ENCODE measurements around the gene ATOH7. TPM values are rescaled to one million over a fixed set of nuclear protein-coding genes. Genes with fewer than 3 reads are reported as not detected.
A peak's percentile ranks its signal among the peaks of the same experiment; 100 is the strongest.
"Not testable (repeated sequence)": the region's sequence is repeated elsewhere in the genome, so short reads cannot be mapped to it uniquely, and the experiment has no call there.

The ATOH7 gene
- not detected for total RNA-seq (2013)
- polyA plus RNA-seq (not detected), polyA minus RNA-seq (not detected in 2 replicates), total RNA-seq (0 to 0.45 (median 0) reads per million in 11 experiments)

DNA sequence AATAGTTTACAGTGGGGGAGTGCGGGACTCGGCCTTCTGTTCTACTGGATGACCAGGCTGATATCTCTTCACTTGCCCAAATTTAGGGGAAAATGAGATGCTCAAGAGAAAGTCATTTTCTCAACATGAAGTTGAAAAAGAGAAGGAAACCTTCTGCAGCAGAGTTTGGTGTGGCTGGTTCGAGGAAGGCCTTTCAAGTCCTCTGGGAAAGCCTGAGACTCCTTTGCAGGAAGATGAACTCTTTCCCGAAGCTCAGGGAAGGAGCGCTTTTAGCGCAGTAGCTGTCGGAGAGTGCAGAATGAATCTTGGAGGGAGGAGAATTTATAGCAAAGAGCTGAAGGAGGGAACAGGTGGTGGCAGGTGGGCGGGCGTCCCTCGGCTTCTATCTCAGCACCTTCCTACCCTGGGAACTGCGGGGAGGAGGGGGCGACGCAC, at the start of gene ATOH7:
Gene ATOH7, minus strand, starts transcription at position 297 of the 435 bp plus-strand sequence. CDS start 436 bp downstream, outside the sequence.
- Mint-ChIP-seq H3K4me3 (peak within 1 kb of the TSS; percentile 83 to 91), H3K27me3 (ENCODE audit: low read depth in 3 of 3) (peaks cover 37 to 56% (median 40%) of the 10 kb centered on the region in 3 donors), H3K36me3 (peaks cover 0 to 3% of the 10 kb centered on the region in 2 donors), H3K9me3 (peaks cover 0 to 6% (median 2%) of the 10 kb centered on the region in 7 donors), H3K4me1 (peaks cover 12% of the 10 kb centered on the region), H3K27ac (no peak within 1 kb of the TSS)
- WGBS (ENCODE audit: insufficient coverage) = 78% methylated on average over 2 of the region's 13 CpGs
- no peaks in the 10 kb centered on the region for H3K9me3 ChIP-seq (replicated peaks in 1 of 2; ENCODE audit: control insufficient read depth in 1 of 2, insufficient read depth in 1 of 2, low read length in 2 of 2)
- no peaks in the 10 kb centered on the region for H4K20me1 ChIP-seq (ENCODE audit: insufficient read depth, low read length)
- H2AFZ ChIP-seq (ENCODE audit: insufficient read depth, low read depth, low read length, poor library complexity, severe bottlenecking) = peak within 1 kb of the TSS; percentile 93
- no peak within 1 kb of the TSS for H3K27ac ChIP-seq (ENCODE audit: low read depth in 1 of 2, low read length in 2 of 2)
- H3K27me3 ChIP-seq (ENCODE audit: control insufficient read depth in 2 of 2, insufficient read depth in 2 of 2, low read length in 2 of 2) = peaks cover 23 to 45% of the 10 kb centered on the region in 2 donors
- peaks cover 10 to 13% of the 10 kb centered on the region in 2 donors for H3K4me1 ChIP-seq (ENCODE audit: control insufficient read depth in 1 of 2, insufficient read depth in 2 of 2, low read length in 2 of 2)
- H3K79me2 ChIP-seq (ENCODE audit: insufficient read depth, low read length) = no peaks in the 10 kb centered on the region
- no peaks in the 10 kb centered on the region for H3K36me3 ChIP-seq (replicated peaks in 1 of 2; ENCODE audit: control insufficient read depth in 1 of 2, insufficient read depth in 2 of 2, low read length in 2 of 2)
- DNase-seq = no peak
- peak within 1 kb of the TSS; percentile 59 for H3K9ac ChIP-seq (ENCODE audit: insufficient read depth, low read length, poor library complexity, severe bottlenecking)
- H3K4me3 ChIP-seq (replicated peaks in 1 of 3; ENCODE audit: low read depth in 2 of 3, low read length in 3 of 3) = peak within 1 kb of the TSS; percentile 52 to 81 (median 58)
- intact Hi-C loops (cut with micrococcal nuclease) = no loop called here
- H3K4me2 ChIP-seq (replicated peaks; ENCODE audit: extremely low read depth, low read length, poor library complexity, severe bottlenecking) = peak within 1 kb of the TSS; percentile 92
- TF ChIP-seq, protein P1, sequence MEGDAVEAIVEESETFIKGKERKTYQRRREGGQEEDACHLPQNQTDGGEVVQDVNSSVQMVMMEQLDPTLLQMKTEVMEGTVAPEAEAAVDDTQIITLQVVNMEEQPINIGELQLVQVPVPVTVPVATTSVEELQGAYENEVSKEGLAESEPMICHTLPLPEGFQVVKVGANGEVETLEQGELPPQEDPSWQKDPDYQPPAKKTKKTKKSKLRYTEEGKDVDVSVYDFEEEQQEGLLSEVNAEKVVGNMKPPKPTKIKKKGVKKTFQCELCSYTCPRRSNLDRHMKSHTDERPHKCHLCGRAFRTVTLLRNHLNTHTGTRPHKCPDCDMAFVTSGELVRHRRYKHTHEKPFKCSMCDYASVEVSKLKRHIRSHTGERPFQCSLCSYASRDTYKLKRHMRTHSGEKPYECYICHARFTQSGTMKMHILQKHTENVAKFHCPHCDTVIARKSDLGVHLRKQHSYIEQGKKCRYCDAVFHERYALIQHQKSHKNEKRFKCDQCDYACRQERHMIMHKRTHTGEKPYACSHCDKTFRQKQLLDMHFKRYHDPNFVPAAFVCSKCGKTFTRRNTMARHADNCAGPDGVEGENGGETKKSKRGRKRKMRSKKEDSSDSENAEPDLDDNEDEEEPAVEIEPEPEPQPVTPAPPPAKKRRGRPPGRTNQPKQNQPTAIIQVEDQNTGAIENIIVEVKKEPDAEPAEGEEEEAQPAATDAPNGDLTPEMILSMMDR (IDR thresholded peaks at IDR 0.05) = no peak

DNA sequence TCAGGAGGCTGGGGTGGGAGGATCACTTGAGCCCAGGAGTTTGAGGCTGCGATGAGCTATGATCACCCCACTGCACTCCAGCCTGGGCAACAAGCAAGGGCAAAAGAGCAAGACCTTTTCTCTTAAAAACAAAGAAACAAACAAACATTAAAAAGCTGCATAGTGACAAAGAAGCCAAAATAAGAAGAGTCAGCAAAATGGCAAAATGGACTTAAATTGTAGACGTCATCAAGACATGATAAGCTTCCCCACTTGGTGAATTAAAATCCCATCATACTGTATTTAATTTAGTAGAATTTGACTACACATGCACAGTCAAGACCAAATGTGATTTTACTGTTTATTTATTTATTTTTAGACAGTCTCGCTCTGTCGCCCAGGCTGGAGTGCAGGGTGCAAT, 48.8 kb upstream of the ATOH7 start:
- intact Hi-C loops (cut with micrococcal nuclease) = no loop called here
- no peak overlapping the region for H3K4me3 ChIP-seq (replicated peaks in 1 of 3; ENCODE audit: low read depth in 2 of 3, low read length in 3 of 3)

DNA sequence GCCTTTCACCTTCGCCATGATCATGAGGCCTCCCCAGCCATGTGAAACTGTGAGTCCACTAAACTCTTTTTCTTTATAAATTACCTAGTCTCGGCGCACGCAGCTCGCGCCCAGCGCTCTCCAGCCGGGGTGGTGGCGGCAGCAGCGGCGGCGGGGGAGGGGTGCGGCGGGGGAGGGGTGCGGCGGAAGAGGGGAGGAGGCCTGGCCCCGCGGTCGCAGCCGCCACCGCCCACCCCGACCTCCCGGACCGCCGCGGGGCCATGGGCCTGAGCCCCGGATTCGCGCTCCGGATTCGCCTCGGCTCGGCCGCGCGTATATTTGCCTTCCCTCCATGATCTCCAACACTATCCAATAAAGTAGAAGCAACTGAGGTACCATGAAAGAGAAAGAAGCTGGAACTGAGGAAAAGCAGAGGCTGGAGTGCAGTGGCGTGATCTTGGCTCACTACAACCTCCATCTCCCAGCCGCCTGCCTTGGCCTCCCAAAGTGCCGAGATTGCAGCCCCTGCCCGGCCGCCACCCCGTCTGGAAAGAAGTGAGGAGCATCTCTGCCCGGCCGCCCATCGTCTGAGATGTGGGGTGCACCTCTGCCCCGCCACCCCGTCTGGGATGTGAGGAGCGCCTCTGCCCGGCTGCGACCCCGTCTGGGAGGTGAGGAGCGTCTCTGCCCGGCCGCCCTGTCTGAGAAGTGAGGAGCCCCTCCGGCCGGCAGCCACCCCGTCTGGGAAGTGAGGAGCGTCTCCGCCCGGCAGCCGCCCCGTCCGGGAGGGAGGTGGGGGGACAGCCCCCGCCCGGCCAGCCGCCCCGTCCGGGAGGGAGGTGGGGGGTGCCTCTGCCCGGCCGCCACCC, 47.2 kb upstream of the ATOH7 start:
- H3K4me2 ChIP-seq (replicated peaks; ENCODE audit: extremely low read depth, low read length, poor library complexity, severe bottlenecking); H3K27ac Mint-ChIP-seq; intact Hi-C loops (cut with micrococcal nuclease); H3K4me1 ChIP-seq (ENCODE audit: control insufficient read depth in 1 of 2, insufficient read depth in 2 of 2, low read length in 2 of 2); H3K36me3 Mint-ChIP-seq; H4K20me1 ChIP-seq (ENCODE audit: insufficient read depth, low read length); H3K27me3 ChIP-seq (ENCODE audit: control insufficient read depth in 2 of 2, insufficient read depth in 2 of 2, low read length in 2 of 2); H3K4me3 ChIP-seq (replicated peaks in 1 of 3; ENCODE audit: low read depth in 2 of 3, low read length in 3 of 3); H3K27ac ChIP-seq (ENCODE audit: low read depth in 1 of 2, low read length in 2 of 2); H3K27me3 Mint-ChIP-seq (ENCODE audit: low read depth in 3 of 3); H3K79me2 ChIP-seq (ENCODE audit: insufficient read depth, low read length); DNase-seq; H3K4me1 Mint-ChIP-seq; H3K36me3 ChIP-seq (replicated peaks in 1 of 2; ENCODE audit: control insufficient read depth in 1 of 2, insufficient read depth in 2 of 2, low read length in 2 of 2); H2AFZ ChIP-seq (ENCODE audit: insufficient read depth, low read depth, low read length, poor library complexity, severe bottlenecking); H3K4me3 Mint-ChIP-seq; H3K9ac ChIP-seq (ENCODE audit: insufficient read depth, low read length, poor library complexity, severe bottlenecking): not testable (repeated sequence)
- peaks cover 14 to 20% of the 10 kb centered on the region in 2 donors for H3K9me3 ChIP-seq (replicated peaks in 1 of 2; ENCODE audit: control insufficient read depth in 1 of 2, insufficient read depth in 1 of 2, low read length in 2 of 2)
- H3K9me3 Mint-ChIP-seq = peaks cover 22 to 41% (median 31%) of the 10 kb centered on the region in 7 donors
- WGBS (ENCODE audit: insufficient coverage) = 94% methylated on average over 26 of the region's 70 CpGs

More for the DNA sequence above, 48.8 kb upstream of the ATOH7 start:
- Histone ChIP-seq H3K27ac (ENCODE audit: low read depth in 1 of 2, low read length in 2 of 2) (no peak overlapping the region), H3K9me3 (replicated peaks in 1 of 2; ENCODE audit: control insufficient read depth in 1 of 2, insufficient read depth in 1 of 2, low read length in 2 of 2) (peaks cover 14 to 17% of the 10 kb centered on the region in 2 donors), H3K4me2 (replicated peaks; ENCODE audit: extremely low read depth, low read length, poor library complexity, severe bottlenecking) (no peak overlapping the region), H4K20me1 (ENCODE audit: insufficient read depth, low read length) (no peaks in the 10 kb centered on the region), H3K9ac (ENCODE audit: insufficient read depth, low read length, poor library complexity, severe bottlenecking) (no peak overlapping the region), H3K36me3 (replicated peaks in 1 of 2; ENCODE audit: control insufficient read depth in 1 of 2, insufficient read depth in 2 of 2, low read length in 2 of 2) (no peaks in the 10 kb centered on the region), H2AFZ (ENCODE audit: insufficient read depth, low read depth, low read length, poor library complexity, severe bottlenecking) (no peak overlapping the region), H3K27me3 (ENCODE audit: control insufficient read depth in 2 of 2, insufficient read depth in 2 of 2, low read length in 2 of 2) (no peaks in the 10 kb centered on the region), H3K79me2 (ENCODE audit: insufficient read depth, low read length) (no peaks in the 10 kb centered on the region), H3K4me1 (ENCODE audit: control insufficient read depth in 1 of 2, insufficient read depth in 2 of 2, low read length in 2 of 2) (no peaks in the 10 kb centered on the region)
- peaks cover 22 to 39% (median 28%) of the 10 kb centered on the region in 7 donors for H3K9me3 Mint-ChIP-seq
- peaks cover 0 to 2% (median 0%) of the 10 kb centered on the region in 3 donors for H3K27me3 Mint-ChIP-seq (ENCODE audit: low read depth in 3 of 3)
- H3K27ac Mint-ChIP-seq = no peak overlapping the region
- TF ChIP-seq, protein P1 (IDR thresholded peaks at IDR 0.05) = no peak
- no peak for DNase-seq
- no peak overlapping the region for H3K4me3 Mint-ChIP-seq
- no peaks in the 10 kb centered on the region for H3K4me1 Mint-ChIP-seq
- H3K36me3 Mint-ChIP-seq = peaks cover 0 to 4% of the 10 kb centered on the region in 2 donors
- WGBS (ENCODE audit: insufficient coverage) = no CpG with 5 or more reads among the region's 4 CpGs

Data from CD14-positive monocyte (primary cell).